ENCODE data around the gene HOOK1.
"Not testable (repeated sequence)": the region's sequence is repeated elsewhere in the genome, so short reads cannot be mapped to it uniquely, and the experiment has no call there.

HOOK1 gene

DNA sequence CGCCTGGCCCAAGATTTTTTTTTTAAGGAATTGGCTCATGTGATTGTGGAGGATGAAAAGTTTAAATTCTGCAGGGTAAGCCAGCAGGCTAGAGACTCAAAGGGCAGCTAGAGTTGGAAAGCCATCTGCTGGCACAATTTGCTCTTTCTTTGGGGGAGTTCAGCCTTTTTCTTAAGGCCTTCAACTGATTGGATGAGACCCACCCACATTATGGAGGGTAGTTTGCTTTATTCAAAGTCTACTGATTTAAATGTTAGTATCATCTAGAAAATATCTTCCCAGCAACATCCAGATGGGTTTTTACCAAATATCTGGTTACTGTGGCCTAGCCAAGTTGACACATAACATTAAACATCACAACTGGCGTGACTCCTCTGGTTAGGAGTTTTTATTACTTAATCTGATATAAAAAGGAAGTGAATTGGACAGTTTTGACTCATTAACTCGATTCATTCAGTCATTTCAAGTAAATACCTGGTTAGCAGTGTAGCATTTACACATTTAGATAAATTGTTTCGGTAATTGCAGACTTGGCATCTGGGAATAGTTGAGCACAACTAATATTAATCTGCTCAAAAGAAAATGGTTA is 12.4 kb downstream of the HOOK1 start:
- DNase-seq = no peak

GRCh38 chr1:59828160-59828559 is 13.4 kb downstream of the HOOK1 start:
- DNase-seq = no peak

- DNase-seq = no peak
These were observed 16.8 kb downstream of the HOOK1 start for GRCh38 chr1:59831529-59831928.

GRCh38 chr1:59833022-59833421 is 18.3 kb downstream of the HOOK1 start:
- DNase-seq = no peak

GRCh38 chr1:59833991-59834390 is 19.2 kb downstream of the HOOK1 start:
- no peak for DNase-seq

DNA sequence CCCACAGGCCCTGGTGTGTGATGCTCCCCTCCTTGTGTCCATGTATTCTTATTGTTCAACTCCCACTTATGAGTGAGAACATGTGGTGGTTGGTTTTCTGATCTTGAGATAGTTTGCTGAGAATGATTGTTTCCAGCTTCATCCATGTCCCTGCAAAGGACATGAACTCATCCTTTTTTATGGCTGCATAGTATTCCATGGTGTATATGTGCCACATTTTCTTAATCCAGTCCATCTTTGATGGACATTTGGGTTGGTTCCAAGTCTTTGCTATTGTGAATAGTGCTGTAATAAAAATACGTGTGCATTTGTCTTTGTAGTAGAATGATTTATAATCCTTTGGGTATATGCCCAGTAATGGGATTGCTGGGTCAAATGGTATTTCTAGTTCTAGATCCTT is 23.1 kb downstream of the HOOK1 start:
- not testable (repeated sequence) for DNase-seq

- DNase-seq = no peak
These were observed 30.3 kb downstream of the HOOK1 start for GRCh38 chr1:59845091-59845490.

GRCh38 chr1:59846209-59846894 is 31.6 kb downstream of the HOOK1 start:
- DNase-seq = no peak

GRCh38 chr1:59846895-59847282 is 32.1 kb downstream of the HOOK1 start:
- no peak for DNase-seq

DNA sequence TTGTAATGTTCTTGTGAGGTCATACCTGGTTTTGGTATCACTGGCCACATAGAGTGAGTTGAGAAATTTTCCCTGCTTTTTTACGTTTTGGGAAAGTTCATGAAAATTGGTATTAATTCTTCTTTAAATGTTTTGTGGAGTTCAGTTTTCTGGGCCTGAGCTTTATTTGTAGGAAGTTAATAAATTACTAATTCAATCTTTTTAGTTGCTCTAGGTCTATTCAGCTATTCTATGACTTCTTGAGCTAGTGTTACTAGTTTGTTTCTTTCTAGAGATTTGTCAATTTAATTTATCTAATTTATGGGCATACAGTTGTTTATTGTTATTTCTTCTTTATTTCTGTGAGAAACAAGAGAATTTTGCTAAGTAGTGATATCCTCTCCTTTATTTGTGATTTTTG is 37.4 kb downstream of the HOOK1 start:
- no peak for DNase-seq

DNA sequence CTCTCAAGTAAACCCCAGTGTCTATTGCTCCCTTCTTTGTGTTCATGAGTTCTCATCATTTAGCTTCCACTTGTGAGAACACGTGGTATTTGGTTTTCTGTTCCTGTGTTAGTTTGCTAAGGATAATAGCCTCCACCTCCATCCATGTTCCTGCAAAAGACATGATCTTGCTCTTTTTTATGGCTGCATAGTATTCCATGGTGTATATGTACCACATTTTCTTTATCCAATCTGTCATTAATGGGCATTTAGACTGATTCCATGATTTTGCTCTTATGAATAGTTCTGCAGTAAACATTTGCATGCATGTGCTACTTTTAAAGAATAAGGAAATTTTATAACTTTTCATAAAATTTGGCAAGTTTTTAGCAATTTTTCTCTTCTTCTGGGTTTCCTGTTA is 40.5 kb downstream of the HOOK1 start:
- DNase-seq = not testable (repeated sequence)

- peak; percentile 59 for DNase-seq
These were observed 42.1 kb downstream of the HOOK1 start for GRCh38 chr1:59856725-59857338.

DNA sequence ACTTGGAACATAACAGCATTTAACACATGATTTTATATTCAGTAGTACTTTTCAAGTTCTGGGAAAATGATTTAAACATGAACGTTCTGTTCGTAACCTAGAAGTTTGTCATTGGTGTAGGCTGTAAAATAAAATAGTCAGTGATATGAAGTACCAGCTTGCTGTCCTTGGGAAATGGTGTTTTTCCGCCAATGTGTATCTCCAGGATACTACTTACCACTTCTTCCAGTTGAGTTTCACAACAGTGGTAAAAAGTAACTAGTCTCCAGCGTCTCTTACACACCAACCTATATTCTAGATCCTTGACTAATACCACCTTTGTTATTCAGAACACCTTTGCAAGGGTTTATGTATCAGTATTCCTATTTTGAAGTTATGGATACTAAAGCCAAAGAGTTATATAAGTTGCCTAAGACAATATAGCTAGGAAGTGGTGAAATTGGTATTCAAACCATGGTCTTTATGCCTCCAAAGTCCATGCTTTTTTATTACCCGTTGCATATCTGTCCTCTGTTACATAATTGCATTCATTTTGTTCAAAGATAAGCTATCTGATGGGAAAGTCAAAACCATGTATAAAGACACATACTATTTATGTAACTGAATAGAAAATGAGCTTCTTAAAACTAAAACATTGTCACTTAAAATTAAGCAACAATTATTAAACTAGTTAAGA is 43.1 kb downstream of the HOOK1 start:
- no peak for DNase-seq

DNA sequence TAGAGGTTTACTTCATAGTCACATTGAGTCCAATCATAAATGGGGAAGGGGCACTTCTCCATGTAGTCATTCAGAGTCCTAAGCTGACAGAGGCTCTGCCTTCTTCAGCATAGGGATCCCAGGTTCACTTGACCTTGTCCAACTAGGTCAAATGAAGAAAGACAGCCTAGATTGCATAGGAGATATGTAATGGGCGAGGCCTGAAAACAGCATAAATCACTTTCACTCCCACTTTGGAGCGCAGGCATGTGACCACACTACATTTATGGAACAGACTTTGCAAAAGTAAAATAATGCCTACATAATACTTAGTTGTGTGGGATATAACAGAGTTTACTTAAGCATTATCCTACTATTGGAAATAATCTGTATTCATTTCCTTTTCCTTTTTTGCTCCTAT is 51.7 kb downstream of the HOOK1 start:
- DNase-seq = no peak

DNA sequence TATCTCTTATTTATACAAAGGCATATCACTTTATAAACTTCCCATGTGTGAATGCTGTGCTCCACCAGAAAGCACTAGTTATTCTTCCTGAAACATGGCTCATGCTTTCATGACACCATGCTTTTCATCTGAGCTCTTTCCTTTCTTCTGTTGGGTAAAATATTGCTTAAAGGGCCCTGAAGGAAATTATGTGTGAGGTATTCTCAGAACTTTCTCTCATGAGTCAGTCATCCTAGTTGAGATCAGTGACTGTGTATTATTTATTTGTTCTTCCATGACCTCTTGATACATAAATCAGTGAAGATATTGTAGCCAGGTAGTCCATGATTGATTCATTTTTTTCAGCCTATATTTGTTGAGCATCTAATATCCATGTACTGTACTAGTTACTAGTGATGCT is 57.0 kb downstream of the HOOK1 start:
- no peak for DNase-seq

GRCh38 chr1:59877108-59877682 is 62.4 kb downstream of the HOOK1 start:
- no peak for DNase-seq

DNA sequence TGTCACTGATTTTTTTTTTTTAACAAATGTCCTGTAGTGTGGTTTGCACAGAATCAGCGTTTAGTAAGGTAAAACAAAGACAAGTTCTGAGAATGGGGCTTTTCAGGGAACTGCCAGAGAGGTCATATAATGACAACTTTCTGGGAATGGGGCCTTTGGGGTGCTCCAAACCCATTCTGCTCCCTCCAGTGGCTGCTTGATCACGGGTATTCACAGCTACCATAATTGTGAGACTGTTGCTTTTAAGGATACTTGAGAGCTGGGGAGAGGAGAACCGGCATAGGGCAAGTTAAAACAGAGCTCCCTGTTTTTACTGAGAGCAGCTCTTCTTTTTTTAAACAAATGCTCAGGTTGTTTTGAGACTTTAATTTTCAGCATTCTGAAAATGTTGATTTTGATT is 63.6 kb downstream of the HOOK1 start:
- DNase-seq = no peak

- DNase-seq = peak; percentile 24
These were observed 64.8 kb downstream of the HOOK1 start for GRCh38 chr1:59879574-59879973.

- no peak for DNase-seq
These were observed 65.3 kb downstream of the HOOK1 start for GRCh38 chr1:59879996-59880505.

GRCh38 chr1:59880735-59881134 is 66.0 kb downstream of the HOOK1 start:
- DNase-seq = no peak

- no peak for DNase-seq
These were observed 70.5 kb downstream of the HOOK1 start for GRCh38 chr1:59885160-59885832.
